Body of pancreas (tissue), 4 donors: ENCODE results near the gene SLC9A9. TPM values are rescaled to one million over a fixed set of nuclear protein-coding genes. Genes with fewer than 3 reads are reported as not detected.
A peak's percentile ranks its signal among the peaks of the same experiment; 100 is the strongest.

ENCODE experiments used
- ATAC-seq: fragments of 150-250 bp; one replicate; pipeline ENCODE4 v1.9.1; 2016
- DNase-seq, 4 donors: peaks; one replicate each; pipeline ENCODE4 v3.0.0-alpha.2; 2019
- H3K27ac ChIP-seq, 4 donors: fragments of 200-600 bp; sonication (generic); 1 replicate in 3 of 4; 2 replicates in 1 of 4; pipeline versions ENCODE4 v1.5.1 to v1.6.1; 2016 to 2019; ENCODE audit warnings: mild to moderate bottlenecking in 1 of 4, mixed read lengths in 1 of 4, moderate library complexity in 1 of 4
- H3K27me3 ChIP-seq, 2 donors: fragments of 200-600 bp; sonication (generic); one replicate each; pipeline ENCODE4 v1.6.0; 2016; ENCODE audit warnings: mild to moderate bottlenecking in 1 of 2
- H3K36me3 ChIP-seq, 2 donors: fragments of 200-600 bp; sonication (generic); replicated peaks in 1 of 2; 2 replicates each; pipeline ENCODE4 v1.5.1; 2016; ENCODE audit warnings: low read depth in 2 of 2; ENCODE audit not compliant: insufficient read depth in 1 of 2
- H3K4me1 ChIP-seq: fragments of 200-600 bp; sonication (generic); one replicate; pipeline ENCODE4 v1.6.0; 2016
- H3K4me3 ChIP-seq, 2 donors: fragments of 200-600 bp; sonication (generic); 1 replicate in 1 of 2; 2 replicates in 1 of 2; pipeline ENCODE4 v1.5.1; 2016 to 2019
- H3K9me3 ChIP-seq, 3 donors: fragments of 200-600 bp; sonication (generic); 1 replicate in 2 of 3; 2 replicates in 1 of 3; pipeline ENCODE4 v1.5.1; 2016
- POLR2A ChIP-seq, 3 donors: fragments of 450-650 bp; IDR thresholded peaks; one replicate each; pipeline ENCODE4 v1.6.1; 2016; ENCODE audit warnings: antibody characterized with exemption in 3 of 3, mild to moderate bottlenecking in 2 of 3
- WGBS, 2 donors: methylation state at CpG; one replicate each; pipeline ENCODE4 v1.1.5; 2017; 5-methylcytosine and 5-hydroxymethylcytosine counted together
- intact Hi-C: fragments of 100-400 bp; cut with DNase I; formaldehyde crosslinking; loops from one replicate; pipeline ENCODE4 v1.15.1; 2023
- total RNA-seq, 2 donors: library from RNA; depleted of rRNA; stranded (reverse); fragments of >200 nt; gene quantifications; one replicate each; pipeline ENCODE4 v1.1.0, GENCODE V29; 2016
- TF ChIP-seq, protein P1 (sequence below), 7 experiments: fragments of 450-650 bp in 4 of 7; fragments of 200-600 bp in 3 of 7; sonication (generic) in 3 of 7; IDR thresholded peaks; one replicate each; pipeline ENCODE4 v1.5.1; 2016 to 2019; ENCODE audit warnings: antibody characterized with exemption in 7 of 7

Gene SLC9A9
- total RNA-seq, 2 donors from 2014 or later: 1.6 to 2.3 TPM

DNA sequence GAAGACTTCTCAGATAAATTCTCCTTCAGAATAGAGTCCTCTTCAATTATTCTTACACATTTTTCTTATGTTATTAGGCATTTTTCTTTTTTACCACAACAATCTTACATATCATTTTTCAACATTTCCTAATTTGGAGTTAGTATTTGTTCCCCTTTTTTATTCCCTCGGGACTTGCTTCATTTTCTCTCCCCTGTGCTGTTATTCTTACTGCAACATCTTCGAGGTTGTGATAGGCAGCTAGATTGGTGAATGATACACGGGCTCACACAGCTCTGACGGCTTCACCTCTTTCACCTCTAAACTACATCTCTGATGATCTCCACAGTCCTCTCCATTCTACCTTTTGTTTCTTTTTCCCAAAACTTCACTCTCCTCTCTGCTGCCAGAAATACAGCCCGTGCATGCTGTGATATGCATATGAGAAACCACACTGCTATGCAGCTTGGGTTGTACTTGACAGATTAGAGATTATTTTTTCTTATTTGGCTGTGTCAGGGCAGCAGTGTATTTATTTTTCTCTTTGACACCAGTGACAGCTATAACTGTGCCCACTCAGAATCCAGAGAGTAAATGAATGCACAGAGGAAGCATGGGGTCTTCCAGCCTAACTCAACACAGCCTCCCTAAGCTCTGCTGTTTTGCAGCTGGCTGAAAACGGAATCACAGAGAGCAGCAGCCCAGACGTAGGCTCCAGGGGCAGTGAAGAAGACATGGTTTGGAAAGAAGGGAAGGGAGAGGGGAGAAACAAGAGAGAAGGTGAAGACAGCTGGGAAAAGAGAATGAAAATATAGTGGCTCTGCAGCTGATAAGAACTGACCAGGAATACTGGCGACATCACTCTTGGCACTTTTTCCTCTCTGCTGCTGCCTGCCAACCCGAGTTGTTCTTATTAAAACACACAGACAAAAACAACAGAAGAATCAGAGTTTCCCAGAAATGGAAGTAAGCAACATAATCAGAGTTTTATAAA is 61.8 kb downstream of the SLC9A9 start:
- Histone ChIP-seq H3K27me3 (no peaks in the 10 kb centered on the region), H3K27ac (no peak overlapping the region), H3K4me3 (no peak overlapping the region), H3K36me3 (no peaks in the 10 kb centered on the region), H3K9me3 (no peaks in the 10 kb centered on the region), H3K4me1 (peaks cover 3% of the 10 kb centered on the region)
- ATAC-seq: no peak
- 32 to 33% methylated on average over 9 of the region's 9 CpGs for WGBS, 2 donors
- TF ChIP-seq, protein P1, sequence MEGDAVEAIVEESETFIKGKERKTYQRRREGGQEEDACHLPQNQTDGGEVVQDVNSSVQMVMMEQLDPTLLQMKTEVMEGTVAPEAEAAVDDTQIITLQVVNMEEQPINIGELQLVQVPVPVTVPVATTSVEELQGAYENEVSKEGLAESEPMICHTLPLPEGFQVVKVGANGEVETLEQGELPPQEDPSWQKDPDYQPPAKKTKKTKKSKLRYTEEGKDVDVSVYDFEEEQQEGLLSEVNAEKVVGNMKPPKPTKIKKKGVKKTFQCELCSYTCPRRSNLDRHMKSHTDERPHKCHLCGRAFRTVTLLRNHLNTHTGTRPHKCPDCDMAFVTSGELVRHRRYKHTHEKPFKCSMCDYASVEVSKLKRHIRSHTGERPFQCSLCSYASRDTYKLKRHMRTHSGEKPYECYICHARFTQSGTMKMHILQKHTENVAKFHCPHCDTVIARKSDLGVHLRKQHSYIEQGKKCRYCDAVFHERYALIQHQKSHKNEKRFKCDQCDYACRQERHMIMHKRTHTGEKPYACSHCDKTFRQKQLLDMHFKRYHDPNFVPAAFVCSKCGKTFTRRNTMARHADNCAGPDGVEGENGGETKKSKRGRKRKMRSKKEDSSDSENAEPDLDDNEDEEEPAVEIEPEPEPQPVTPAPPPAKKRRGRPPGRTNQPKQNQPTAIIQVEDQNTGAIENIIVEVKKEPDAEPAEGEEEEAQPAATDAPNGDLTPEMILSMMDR (IDR thresholded peaks at IDR 0.05): no peak
- no peak for TF ChIP-seq POLR2A (IDR thresholded peaks at IDR 0.05)
- intact Hi-C loops: no loop called here
- peak in 2 of 4 donors; percentile 16 to 24 for DNase-seq

DNA sequence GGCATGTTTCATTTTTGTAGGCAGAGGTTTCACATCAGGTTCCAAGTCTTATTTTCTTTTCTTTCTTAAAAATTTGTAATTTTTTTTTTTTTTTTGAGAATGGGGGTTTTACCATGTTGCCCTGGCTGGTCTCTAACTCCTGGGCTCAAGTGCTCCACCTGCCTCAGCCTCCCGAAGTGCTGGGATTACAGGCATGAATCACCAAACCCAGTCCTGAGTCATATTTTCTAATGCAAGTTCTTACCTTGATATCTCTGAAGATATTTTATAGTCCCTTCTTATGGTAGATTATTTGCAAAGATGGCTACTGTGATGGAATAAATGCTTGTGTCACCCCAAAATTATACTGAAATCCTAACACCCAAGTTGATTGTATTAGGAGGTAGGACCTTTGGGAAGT is 63.8 kb downstream of the SLC9A9 start:
- ATAC-seq (no peak), DNase-seq (no peak)
- TF ChIP-seq, protein P1 (IDR thresholded peaks at IDR 0.05): no peak
- TF ChIP-seq POLR2A (IDR thresholded peaks at IDR 0.05): no peak
- intact Hi-C loops: no loop called here
- Histone ChIP-seq H3K9me3 (no peaks in the 10 kb centered on the region), H3K4me1 (peaks cover 3% of the 10 kb centered on the region), H3K27ac (no peak overlapping the region), H3K36me3 (no peaks in the 10 kb centered on the region), H3K4me3 (no peak overlapping the region), H3K27me3 (no peaks in the 10 kb centered on the region)
- WGBS, 2 donors: 78 to 100% methylated on average over 1 of the region's 1 CpG

DNA sequence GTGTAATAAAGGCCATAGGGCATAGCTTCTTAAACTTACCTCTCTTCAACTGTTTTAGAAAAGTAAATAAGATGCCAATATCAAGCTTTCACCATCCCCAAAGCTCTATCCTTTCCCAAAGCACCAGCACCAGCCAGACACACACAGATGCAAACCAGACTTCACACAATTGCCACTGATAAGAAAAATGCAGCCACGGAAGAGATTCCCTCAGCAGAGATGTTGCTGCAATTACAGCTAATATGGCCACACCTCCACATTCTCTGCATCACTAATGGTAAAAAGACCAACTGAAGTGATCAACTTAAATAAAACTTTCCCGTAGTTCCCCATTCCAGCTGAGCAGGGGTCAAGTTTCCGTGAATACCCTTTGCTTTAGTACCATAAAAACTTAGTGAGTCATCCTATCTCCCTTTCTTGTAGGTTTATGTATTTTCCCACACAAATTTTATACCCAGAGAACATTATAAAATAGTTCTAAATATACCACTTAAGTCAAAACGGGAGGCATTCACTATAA is 64.4 kb downstream of the SLC9A9 start:
- TF ChIP-seq POLR2A (IDR thresholded peaks at IDR 0.05): no peak
- TF ChIP-seq, protein P1 (IDR thresholded peaks at IDR 0.05): no peak
- no peaks in the 10 kb centered on the region for H3K9me3 ChIP-seq
- ATAC-seq (no peak), DNase-seq (no peak)
- intact Hi-C loops: no loop called here
- WGBS, 2 donors: 65 to 70% methylated on average over 4 of the region's 4 CpGs
- no peaks in the 10 kb centered on the region for H3K36me3 ChIP-seq
- peaks cover 3% of the 10 kb centered on the region for H3K4me1 ChIP-seq
- no peaks in the 10 kb centered on the region for H3K27me3 ChIP-seq
- no peak overlapping the region for H3K27ac ChIP-seq
- no peak overlapping the region for H3K4me3 ChIP-seq

DNA sequence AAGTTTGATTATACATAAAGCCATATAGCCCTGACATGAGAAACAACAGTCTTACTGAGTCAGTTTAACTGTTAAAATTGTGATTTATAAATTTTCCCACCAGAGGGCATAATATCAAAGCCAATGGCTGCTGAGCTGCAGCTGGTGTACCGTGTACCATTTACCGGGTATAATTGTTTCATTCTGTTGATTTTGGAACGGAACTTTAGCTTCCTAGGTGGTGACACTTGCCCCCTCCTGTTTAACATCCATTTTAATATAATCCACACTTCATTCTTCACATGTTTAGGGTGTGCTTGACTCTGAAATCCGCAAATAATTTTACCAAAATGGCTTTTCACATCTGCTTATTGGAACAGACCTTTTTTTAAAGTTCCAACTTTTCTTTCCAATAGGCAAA is 72.8 kb downstream of the SLC9A9 start:
- peak in 2 of 4 donors; percentile 4 to 8 for DNase-seq

More for the DNA sequence above, 72.8 kb downstream of the SLC9A9 start:
- intact Hi-C loops: no loop called here
- Histone ChIP-seq H3K27me3 (no peaks in the 10 kb centered on the region), H3K9me3 (no peaks in the 10 kb centered on the region), H3K36me3 (no peaks in the 10 kb centered on the region), H3K4me3 (no peak overlapping the region), H3K4me1 (no peaks in the 10 kb centered on the region), H3K27ac (no peak overlapping the region)
- peak; percentile 62 for ATAC-seq
- TF ChIP-seq POLR2A (IDR thresholded peaks at IDR 0.05): no peak
- TF ChIP-seq, protein P1 (IDR thresholded peaks at IDR 0.05): peak in 6 of 7 experiments; percentile 20 to 53 (median 38)
- WGBS, 2 donors: 10 to 15% methylated on average over 4 of the region's 4 CpGs
